Right forelimb (tissue), 1 donor: ENCODE data around the gene SREBF1.

ENCODE experiments used
- DNase-seq: peaks from one replicate; pipeline ENCODE4 v3.0.0-alpha.2; 2018

Gene SREBF1

GRCh38 chr17:17792037-17792550, 44.7 kb downstream of the SREBF1 start:
- no peak for DNase-seq

GRCh38 chr17:17790637-17791464, 45.9 kb downstream of the SREBF1 start:
- DNase-seq, result no peak

- DNase-seq, result no peak
Observed at GRCh38 chr17:17789828-17790636, 46.8 kb downstream of the SREBF1 start.

GRCh38 chr17:17789410-17789809, 47.4 kb downstream of the SREBF1 start:
- DNase-seq, result no peak

- no peak for DNase-seq
Observed at GRCh38 chr17:17788967-17789366, 47.8 kb downstream of the SREBF1 start.

GRCh38 chr17:17787568-17787967, 49.2 kb downstream of the SREBF1 start:
- DNase-seq, result no peak

GRCh38 chr17:17786998-17787397, 49.8 kb downstream of the SREBF1 start:
- DNase-seq, result no peak

- no peak for DNase-seq
Observed at GRCh38 chr17:17785407-17785806, 51.4 kb downstream of the SREBF1 start.

- no peak for DNase-seq
Observed at GRCh38 chr17:17784657-17785267, 52.0 kb downstream of the SREBF1 start.

- peak; percentile 77 for DNase-seq
Observed at GRCh38 chr17:17783825-17784656, 52.7 kb downstream of the SREBF1 start.

- DNase-seq, result peak; percentile 71
Observed at GRCh38 chr17:17783116-17783824, 53.5 kb downstream of the SREBF1 start.

- peak; percentile 76 for DNase-seq
Observed at GRCh38 chr17:17782523-17783115, 54.2 kb downstream of the SREBF1 start.

GRCh38 chr17:17781591-17782496, 54.9 kb downstream of the SREBF1 start:
- DNase-seq, result peak; percentile 88

- peak; percentile 69 for DNase-seq
Observed at GRCh38 chr17:17780922-17781590, 55.7 kb downstream of the SREBF1 start.

- DNase-seq, result no peak
Observed at GRCh38 chr17:17779015-17779611, 57.7 kb downstream of the SREBF1 start.

GRCh38 chr17:17778308-17779014, 58.3 kb downstream of the SREBF1 start:
- peak; percentile 95 for DNase-seq

GRCh38 chr17:17776889-17777288, 59.9 kb downstream of the SREBF1 start:
- DNase-seq, result no peak
